Skin epidermis (tissue), 12 donors: Measurements from ENCODE around the gene CCL20.
A peak's percentile ranks its signal among the peaks of the same experiment; 100 is the strongest.
"Not testable (repeated sequence)": the region's sequence is repeated elsewhere in the genome, so short reads cannot be mapped to it uniquely, and the experiment has no call there.

Experiments
- H3K27ac ChIP-seq, 21 experiments: fragments of 200-600 bp; sonication (generic) in 11 of 21; one replicate each; pipeline ENCODE4 v1.5.0; 2020; ENCODE audit warnings: mild to moderate bottlenecking in 3 of 21, inconsistent platforms in 2 of 21, moderate library complexity in 2 of 21
- H3K4me3 ChIP-seq, 7 experiments: fragments of 200-600 bp; sonication (generic) in 2 of 7; one replicate each; pipeline ENCODE4 v1.5.0; 2020; ENCODE audit warnings: inconsistent platforms in 2 of 7, mild to moderate bottlenecking in 2 of 7, moderate library complexity in 1 of 7

CCL20 gene

DNA sequence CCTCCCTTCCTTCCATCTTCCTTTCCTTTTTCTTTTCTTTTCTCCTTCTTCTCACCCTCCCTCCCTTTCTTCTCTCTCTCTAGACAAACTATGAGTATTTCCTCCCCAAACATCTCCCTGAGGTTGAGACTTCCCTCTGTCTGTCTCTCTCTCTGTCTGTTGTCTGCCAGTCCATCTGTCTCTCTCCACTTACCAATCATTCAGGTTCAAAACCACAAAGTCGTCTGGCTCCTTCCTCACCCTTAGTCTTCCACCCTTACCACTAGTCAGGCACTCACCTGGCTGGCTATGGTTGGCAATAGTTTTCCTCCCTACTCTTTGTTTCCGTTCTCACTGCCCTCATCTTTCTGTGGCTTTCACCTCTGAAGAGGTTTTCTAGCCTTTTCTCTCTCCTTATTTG is 12.9 kb downstream of the CCL20 start:
- Histone ChIP-seq H3K27ac (peak overlapping the region in 8 of 21 experiments; percentile 14 to 69 (median 34)), H3K4me3 (no peak overlapping the region)

DNA sequence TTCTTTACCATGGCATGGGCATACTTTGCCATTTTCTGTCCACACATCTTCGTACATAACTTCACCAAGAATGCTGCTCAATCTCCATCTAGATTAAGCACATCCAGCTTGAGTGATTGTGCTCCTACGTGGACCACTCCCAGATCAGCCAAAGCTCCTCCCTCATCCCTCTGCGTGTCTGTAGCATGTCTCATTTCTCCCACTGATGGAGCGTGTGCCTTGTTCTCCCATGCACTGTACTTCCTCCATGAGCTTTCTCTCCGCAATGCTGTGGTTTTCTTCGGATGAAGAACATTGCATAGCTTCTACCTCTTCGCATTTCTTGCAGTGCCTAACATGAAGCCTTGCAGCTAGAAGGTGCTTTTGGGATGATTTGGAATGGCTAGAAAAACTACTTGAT is 13.5 kb downstream of the CCL20 start:
- Histone ChIP-seq H3K27ac (peak overlapping the region in 1 of 21 experiments; percentile 52), H3K4me3 (no peak overlapping the region)

DNA sequence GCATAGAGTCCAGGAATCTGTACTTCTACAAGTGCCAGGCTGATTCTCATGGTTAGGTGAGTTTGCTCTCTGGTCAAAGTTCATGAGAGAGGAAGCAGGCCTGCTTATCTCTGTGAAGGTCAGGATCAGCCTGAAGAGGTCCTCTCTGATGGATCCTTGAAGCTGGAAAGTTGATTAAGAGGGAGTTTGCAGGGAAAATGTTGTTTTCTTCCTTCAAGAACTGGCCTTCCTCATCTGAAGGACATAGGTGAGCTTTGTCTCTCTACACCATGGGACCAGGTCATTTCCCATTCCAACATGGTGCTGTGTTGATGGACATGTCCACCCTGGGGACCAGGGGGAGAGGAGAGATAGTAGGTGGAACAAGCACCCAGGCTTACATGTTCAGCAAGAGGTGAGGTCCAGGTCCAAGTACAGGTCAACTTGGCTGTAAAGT is 14.9 kb downstream of the CCL20 start:
- Histone ChIP-seq H3K4me3 (no peak overlapping the region), H3K27ac (no peak overlapping the region)

DNA sequence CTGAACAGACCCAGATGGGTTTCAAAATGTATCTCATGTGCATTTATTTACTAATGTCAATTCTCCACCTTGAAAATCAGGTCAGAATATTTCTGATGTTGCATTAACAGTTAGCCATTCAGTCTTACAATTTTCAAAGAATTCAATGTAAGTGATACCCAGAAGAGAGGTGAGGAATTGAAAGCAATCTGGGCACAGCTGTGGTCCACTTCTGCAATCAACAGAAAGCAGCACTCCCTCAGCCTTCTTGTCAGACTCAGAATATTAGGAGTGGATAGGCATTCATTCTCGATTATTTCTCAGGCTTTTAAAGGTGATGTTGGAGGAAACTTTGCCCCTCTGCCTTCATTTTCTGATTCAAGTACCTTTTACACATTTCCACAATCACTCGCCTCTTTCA is 15.7 kb downstream of the CCL20 start:
- no peak overlapping the region for H3K27ac ChIP-seq
- no peak overlapping the region for H3K4me3 ChIP-seq

DNA sequence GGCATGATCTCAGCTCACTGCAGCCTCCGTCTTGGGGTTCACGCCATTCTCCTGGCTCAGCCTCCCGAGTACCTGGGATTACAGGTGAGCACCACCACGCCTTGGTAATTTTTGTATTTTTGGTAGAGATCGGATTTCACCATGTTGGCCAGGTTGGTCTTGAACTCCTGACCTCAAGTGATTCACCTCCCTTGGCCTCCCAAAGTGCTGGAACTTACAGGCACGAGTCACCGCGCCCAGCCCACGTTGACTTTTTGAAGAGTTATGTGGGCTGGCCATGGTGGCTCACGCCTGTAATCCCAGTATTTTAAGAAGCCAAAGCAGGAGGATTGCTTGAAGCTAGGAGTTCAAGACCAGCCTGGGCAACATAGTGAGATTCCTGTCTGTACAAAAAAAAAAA is 20.8 kb downstream of the CCL20 start:
- no peak overlapping the region for H3K27ac ChIP-seq
- no peak overlapping the region for H3K4me3 ChIP-seq

DNA sequence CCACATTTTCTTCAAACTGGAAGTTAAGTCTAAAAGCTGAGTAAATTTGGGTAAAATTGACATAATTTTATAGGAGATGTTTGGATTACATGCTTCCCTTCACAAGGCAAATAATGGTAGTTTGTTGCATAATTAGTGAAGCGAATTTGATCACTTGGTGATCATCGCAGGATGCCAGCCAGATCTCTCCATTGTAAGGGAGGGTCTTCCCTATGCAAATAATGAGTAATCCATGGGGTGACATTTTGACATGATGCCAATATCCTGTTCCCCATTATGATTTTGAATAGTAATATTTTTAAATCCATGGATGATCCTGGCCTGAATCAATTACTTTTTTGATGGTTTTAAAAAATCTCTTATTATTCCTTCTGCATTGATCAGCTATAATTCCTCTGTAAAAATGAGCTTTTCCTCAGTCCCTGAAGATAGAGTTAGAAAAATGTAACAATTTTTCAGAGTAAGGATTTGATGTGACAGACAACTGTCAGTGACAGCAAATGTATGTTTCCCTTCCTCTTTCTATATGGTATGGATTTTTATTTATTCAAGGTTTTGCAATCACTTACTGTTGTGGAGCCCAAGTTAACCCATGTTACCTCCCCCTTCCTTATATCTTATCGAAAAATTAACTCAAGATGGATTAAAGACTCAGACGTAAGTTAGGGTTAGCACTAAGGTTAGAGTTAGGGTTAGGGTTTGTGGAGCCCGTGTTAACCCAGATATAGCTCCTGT is 21.4 kb downstream of the CCL20 start:
- Histone ChIP-seq H3K4me3 (no peak overlapping the region), H3K27ac (no peak overlapping the region)

DNA sequence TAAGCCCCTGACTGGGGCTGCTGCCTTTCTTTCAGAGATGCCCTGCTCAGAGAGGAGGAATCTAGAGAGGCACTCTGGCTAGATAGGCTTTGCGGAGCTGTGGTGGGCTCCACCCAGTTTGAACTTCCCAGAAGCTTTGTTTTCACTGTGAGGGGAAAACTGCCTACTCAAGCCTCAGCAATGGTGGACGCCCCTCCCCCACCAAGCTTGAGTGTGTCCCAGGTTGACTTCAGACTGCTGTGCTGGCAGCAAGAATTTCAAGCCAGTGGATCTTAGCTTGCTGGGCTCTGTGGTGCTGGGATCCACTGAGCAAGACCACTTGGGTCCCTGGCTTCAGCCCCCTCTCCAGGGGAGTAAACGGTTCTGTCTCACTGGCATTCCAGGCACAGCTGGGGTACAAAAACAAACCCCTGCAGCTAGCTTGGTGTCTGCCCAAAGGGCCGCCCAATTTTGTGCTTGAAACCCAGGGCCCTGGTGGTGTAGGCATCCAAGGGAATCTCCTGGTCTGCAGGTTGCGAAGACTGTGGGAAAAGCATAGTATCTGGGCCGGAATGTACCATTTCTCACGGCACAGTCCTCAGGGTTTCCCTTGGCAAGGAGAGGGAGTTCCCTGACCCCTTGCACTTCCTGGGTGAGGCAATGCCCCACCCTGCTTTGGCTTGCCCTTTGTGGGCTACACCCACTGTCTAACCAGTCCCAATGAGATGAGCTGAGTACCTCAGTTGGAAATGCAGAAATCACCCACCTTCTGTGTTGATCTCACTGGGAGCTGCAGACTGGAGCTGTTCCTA is 25.9 kb downstream of the CCL20 start:
- peak overlapping the region in 1 of 21 experiments; percentile 16 for H3K27ac ChIP-seq
- H3K4me3 ChIP-seq = not testable (repeated sequence)

DNA sequence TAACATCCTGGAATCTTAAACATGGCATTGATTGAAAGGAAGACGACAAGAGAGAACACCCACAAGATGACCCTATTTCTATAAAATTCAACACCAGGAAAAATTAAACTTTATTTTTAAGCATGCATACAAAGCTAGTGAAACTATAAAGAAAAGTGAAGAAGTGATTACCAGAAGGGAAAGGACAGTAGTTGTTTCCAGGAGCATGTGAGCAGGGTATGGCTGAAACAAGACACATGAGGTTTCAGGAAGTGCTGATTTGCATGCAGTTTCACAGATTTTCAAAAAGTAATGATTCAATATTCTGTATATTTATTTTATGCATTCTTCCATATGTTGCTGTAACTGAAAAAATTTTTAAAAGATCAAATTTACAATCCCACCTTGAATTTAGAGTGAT is 33.2 kb downstream of the CCL20 start:
- Histone ChIP-seq H3K27ac (peak overlapping the region in 1 of 21 experiments; percentile 27), H3K4me3 (no peak overlapping the region)

DNA sequence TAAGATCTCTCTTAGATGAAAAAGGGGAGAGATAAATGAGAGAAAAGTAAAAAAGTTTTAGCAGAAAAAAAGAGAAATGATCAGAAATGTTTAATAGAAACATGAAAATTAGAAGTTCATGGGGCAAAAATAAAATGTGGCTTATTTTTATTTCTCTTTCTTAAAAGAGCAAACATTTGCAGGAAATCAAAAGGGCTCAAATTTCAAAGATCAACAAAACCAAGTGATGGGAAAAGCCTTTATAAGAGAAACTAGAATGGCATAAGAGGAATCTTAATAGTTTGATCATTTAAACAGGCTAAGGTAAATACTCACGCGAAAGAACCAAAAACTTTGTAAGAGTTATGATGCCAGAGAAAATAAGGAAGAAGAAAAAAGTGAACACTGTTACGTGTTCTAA is 34.5 kb downstream of the CCL20 start:
- H3K27ac ChIP-seq = peak overlapping the region in 6 of 21 experiments; percentile 17 to 68 (median 51)

DNA sequence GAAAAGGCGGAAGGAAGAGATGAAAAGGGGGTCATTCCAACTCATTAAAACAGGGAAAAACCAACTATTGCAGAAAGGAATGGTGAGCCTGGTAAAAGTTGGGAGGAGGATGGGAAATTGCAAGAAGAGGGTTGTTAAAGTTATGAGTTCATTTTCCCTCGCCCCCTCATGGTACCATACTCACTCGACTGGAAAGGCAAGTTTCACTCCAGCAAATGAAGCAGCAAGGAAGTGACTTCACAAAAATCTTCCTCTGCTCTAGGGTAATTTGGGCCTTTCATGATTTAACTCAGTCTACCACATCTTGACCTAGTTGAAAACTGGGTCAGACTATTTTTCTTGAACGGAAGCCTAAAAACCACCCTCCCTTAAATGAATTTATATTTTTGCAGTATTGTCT is 34.9 kb downstream of the CCL20 start:
- H3K27ac ChIP-seq = peak overlapping the region in 7 of 21 experiments; percentile 17 to 68 (median 47)
- no peak overlapping the region for H3K4me3 ChIP-seq

More for the DNA sequence above, 34.5 kb downstream of the CCL20 start:
- H3K4me3 ChIP-seq = no peak overlapping the region

DNA sequence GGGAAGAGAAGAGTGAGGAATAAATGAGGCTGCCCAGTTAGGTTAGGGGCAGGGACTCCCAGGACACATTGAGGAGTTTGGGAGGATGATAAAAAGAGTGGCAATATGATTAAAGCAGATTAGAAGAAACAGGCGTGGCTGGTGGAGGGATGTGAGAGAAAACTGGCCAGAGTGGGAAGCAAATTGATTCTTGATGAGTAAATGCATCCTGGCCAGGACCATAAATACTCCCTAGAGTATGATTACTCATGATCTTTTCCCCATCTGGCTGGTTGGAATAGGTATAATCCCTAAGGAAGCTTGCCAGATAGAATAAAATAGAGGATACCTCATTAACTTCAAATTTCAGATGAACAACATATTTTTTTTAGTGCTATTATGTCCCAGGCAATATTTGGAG is 36.3 kb downstream of the CCL20 start:
- H3K27ac ChIP-seq = peak overlapping the region in 2 of 21 experiments; percentile 3 to 24
- H3K4me3 ChIP-seq = no peak overlapping the region

DNA sequence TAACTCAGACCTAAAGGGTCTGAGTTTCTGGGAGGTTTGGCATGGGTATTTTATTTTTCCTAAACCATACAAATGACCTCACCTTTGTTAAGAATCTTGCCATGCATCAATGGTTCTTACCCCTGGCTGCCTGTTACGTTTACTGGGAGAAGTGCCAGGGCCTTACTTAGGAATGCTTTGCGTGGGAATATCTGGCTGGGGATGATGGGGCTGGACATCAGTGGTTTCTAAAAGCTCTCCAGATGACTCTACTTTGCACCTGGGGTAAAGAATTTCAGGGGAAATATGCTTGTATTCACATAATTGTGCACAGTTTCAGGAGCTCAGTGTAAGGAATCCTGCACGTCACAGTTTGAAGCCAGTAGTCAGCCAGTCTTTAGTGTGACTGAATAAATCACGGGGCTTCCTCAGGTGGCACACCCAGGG is 39.6 kb downstream of the CCL20 start:
- H3K4me3 ChIP-seq = no peak overlapping the region
- no peak overlapping the region for H3K27ac ChIP-seq

DNA sequence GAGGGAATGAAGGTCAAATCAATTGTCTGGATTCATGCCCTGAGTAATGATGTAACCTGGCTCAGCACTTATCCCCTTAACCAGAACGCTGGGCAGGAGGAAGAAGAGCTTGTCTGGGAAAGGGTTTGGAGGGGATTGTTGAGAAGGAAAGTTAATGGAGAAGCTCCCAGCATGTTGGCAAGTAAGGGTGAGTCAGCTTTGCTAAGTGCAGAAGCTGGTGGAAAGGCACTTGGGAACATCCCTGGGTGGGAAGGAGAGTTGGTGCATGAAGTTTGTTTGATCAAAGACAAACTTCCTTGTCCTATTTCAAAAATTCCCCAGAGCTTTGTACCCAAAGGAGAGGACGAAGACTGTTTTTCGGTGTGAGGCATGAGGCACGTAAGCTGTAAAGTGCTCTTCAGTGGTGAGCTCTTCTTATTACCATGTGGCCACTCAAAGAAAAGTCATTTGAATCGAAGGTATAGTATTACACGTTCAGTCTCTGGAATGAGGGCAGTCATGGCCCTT is 40.2 kb downstream of the CCL20 start:
- no peak overlapping the region for H3K27ac ChIP-seq
- H3K4me3 ChIP-seq = no peak overlapping the region

DNA sequence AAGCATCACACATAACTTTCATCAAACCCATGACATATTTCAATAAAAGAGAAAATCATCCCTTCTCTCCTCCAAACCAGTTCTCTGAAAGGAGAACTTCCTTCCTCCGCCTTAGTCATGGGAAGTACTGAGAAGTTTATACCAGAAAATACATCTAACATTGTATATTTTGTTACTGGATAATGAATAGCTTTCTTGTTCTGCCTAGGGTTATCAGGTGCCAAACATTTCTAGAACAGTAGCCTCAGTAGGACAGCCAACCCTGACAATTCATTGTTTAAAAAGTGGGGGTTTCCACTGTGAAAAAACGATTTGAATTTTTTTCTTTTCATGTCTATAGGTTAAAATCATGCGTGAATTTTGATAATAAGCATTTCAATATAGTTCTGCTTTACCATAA is 41.8 kb downstream of the CCL20 start:
- H3K4me3 ChIP-seq = no peak overlapping the region

DNA sequence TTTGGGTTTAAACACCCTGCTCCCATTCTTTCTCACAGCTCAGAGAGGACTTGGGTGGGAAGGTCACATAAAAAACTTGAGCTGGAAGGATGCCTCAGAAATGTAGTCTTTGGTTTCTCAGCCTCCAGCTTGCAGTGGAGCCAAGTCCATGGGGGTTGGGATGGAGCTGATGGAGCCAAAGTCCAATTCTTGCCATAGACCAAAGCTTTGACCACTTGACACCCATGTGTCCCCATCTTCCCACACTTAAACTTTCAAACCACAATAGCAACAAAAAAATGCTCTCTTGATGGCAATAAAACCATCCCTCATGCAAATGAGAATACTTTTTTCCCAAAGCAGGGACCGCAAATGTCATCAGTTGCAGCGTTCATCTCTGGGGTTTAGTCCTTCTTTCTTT is 43.1 kb downstream of the CCL20 start:
- no peak overlapping the region for H3K27ac ChIP-seq

More for the DNA sequence above, 41.8 kb downstream of the CCL20 start:
- H3K27ac ChIP-seq = no peak overlapping the region

DNA sequence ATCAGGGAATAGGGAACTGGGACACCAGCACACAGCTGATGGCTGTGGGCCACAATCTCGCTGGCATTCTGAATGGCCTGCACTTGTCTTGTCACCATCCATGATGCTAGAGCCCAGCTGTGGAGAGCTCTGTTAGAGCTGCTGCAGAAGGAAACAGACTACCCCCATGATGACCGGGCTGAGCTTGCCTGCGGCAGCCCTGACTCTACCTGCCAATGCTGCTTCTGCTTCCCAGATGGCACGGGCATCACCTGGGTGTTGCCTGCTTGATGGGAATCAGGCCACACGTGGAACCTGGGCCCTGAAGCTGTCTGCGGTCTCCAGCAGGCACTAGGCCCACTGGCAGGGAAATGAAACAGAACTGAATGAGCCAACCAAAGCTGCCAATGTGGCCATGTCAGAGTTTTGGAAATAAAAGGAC is 46.6 kb downstream of the CCL20 start:
- Histone ChIP-seq H3K4me3 (no peak overlapping the region), H3K27ac (peak overlapping the region in 4 of 21 experiments; percentile 1 to 29 (median 15))

More for the DNA sequence above, 43.1 kb downstream of the CCL20 start:
- H3K4me3 ChIP-seq = no peak overlapping the region

DNA sequence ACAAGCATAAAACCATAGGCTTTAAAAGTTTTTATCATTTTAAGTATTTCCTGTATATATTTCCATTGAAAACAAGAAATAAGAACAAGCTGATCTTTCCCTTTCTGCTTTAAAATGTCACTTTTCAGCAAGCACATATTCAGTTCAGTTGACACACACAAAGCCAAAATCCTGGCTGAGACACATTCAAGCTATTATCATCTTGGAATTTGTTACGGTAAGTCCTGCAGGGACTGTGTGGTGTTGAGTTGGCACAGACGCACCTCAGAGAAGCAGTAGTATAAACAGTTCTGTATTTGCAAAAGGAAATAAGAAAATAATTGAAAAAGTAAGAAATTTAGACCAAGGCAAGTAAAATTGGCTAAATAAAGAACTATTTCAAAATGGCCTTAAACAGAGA is 47.4 kb downstream of the CCL20 start:
- Histone ChIP-seq H3K27ac (peak overlapping the region in 3 of 21 experiments; percentile 1 to 29 (median 25)), H3K4me3 (no peak overlapping the region)

DNA sequence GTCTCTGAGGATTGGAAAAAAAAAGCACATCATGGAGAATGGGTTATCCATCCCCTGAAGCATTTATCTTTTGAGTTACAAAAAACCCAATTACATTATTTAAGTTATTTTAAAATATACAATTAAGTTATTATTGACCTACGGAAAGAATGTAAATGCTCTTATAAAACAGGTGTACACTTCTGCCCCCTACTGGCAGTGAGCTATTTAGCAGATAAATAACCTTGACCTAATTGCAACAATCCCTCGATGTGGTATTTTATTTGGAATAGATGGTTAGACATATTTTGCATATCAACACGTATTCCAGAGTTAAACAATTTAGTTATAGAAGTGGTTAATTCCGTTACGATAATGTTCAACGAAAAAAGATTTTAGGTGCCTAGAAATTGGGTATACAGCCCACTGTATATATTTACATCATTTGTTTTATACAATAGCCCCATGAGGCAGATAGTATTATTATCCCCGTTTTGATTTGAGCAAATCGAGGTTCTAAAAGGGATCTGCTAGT is 48.6 kb downstream of the CCL20 start:
- H3K4me3 ChIP-seq = no peak overlapping the region
- H3K27ac ChIP-seq = no peak overlapping the region

DNA sequence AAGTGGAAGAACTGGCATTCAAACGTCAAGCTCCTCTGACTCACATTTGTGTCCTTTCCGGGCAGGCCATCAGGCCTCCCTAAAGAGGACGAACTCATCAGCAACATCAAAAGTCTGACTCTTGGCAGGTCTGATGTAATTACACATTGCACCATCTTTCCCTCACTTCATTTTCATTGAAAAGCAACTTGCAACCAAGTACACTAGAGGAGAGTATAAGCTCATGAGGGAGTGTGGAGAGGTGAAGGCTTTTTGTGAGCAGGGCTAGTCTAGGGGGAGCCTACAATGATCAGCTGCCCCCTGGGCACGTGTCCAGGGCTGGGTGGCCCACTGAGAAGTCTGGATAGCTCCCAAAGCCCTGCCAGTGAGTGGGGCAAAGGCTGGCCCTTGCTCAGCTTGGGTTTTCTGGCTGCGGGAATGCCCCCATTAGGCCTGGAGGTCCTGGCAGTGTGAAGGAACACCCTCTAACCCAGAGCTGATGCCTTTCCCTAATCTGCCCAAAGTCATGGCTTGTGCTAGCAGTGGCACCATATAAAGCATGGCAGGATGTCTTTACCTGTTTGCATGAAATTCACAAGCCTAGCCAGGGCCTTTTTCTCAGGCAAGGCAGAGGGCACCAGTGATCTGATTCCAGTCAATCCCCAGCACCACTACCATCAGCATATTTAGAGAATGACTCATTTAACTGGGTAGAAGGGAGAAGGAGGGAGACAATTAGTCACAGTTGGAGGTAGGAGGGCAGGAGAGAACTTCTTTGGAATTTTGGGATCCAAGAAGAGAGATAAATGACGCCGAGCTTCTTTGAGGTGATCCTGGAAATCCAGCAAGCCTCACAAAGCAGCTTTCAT is 49.3 kb downstream of the CCL20 start:
- peak overlapping the region in 6 of 21 experiments; percentile 8 to 52 (median 34) for H3K27ac ChIP-seq

More for the DNA sequence above, 49.3 kb downstream of the CCL20 start:
- H3K4me3 ChIP-seq = no peak overlapping the region
